Measurements from ENCODE around the gene SLC26A9.

- TF ChIP-seq CTCF (IDR thresholded peaks at IDR 0.05) (no peak), EZH2 (IDR thresholded peaks at IDR 0.05; ENCODE audit: borderline replicate concordance, insufficient read depth, low read depth, low read length, poor library complexity, severe bottlenecking) (no peak)
Observed at GRCh38 chr1:205955499-205955898, 12.2 kb upstream of the SLC26A9 start.
